SK-N-SH (cell line): ENCODE data around the gene SMO.

Experiments used
- MXI1 ChIP-seq: IDR thresholded peaks from 2 replicates; pipeline ENCODE4 v1.6.1; 2012; ENCODE audit warnings: mild to moderate bottlenecking, low read depth, low read length, improper control_type of control experiment
- PBX3 ChIP-seq: IDR thresholded peaks from 2 replicates; pipeline ENCODE4; 2012
- POLR2AphosphoS5 ChIP-seq: IDR thresholded peaks from 2 replicates; pipeline ENCODE4 v1.6.1; 2012; ENCODE audit warnings: low read depth, low read length
- RAD21 ChIP-seq: IDR thresholded peaks from 2 replicates; pipeline ENCODE4 v1.6.1; 2012; ENCODE audit warnings: mild to moderate bottlenecking, low read length
- ZBTB33 ChIP-seq: IDR thresholded peaks from 2 replicates; pipeline ENCODE4 v1.4.0; 2012; ENCODE audit warnings: low read depth, borderline replicate concordance
- TF ChIP-seq, protein P1 (sequence below): fragments of 200-600 bp; sonication (generic); IDR thresholded peaks from 2 replicates; pipeline ENCODE4 v1.6.1; 2017; ENCODE audit warnings: antibody characterized with exemption, mild to moderate bottlenecking, moderate library complexity

DNA sequence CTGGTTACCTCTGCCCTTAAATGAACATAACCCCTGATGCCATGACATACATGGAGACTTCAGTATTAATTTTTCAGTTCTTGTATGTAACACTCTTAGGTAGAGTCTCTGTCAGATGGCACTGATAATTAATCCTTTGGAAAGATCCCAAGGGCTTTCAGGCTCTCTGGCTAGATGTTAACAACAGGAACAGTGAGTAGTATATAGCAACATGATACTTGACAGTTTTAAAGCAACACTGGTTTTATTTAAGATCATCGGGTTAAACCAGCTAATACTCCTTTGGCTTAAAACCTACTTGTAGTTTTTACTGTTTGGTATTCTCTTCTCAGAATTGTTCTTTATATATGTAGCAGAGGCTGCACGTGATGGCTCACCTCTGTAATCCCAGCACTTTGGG lies 63.7 kb downstream of the SMO start:
- TF ChIP-seq, protein P1, sequence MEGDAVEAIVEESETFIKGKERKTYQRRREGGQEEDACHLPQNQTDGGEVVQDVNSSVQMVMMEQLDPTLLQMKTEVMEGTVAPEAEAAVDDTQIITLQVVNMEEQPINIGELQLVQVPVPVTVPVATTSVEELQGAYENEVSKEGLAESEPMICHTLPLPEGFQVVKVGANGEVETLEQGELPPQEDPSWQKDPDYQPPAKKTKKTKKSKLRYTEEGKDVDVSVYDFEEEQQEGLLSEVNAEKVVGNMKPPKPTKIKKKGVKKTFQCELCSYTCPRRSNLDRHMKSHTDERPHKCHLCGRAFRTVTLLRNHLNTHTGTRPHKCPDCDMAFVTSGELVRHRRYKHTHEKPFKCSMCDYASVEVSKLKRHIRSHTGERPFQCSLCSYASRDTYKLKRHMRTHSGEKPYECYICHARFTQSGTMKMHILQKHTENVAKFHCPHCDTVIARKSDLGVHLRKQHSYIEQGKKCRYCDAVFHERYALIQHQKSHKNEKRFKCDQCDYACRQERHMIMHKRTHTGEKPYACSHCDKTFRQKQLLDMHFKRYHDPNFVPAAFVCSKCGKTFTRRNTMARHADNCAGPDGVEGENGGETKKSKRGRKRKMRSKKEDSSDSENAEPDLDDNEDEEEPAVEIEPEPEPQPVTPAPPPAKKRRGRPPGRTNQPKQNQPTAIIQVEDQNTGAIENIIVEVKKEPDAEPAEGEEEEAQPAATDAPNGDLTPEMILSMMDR: no peak
- TF ChIP-seq MXI1 (no peak), POLR2AphosphoS5 (no peak), ZBTB33 (no peak), RAD21 (no peak), PBX3 (no peak)
